ENCODE measurements around the gene BRME1.

The BRME1 gene

DNA sequence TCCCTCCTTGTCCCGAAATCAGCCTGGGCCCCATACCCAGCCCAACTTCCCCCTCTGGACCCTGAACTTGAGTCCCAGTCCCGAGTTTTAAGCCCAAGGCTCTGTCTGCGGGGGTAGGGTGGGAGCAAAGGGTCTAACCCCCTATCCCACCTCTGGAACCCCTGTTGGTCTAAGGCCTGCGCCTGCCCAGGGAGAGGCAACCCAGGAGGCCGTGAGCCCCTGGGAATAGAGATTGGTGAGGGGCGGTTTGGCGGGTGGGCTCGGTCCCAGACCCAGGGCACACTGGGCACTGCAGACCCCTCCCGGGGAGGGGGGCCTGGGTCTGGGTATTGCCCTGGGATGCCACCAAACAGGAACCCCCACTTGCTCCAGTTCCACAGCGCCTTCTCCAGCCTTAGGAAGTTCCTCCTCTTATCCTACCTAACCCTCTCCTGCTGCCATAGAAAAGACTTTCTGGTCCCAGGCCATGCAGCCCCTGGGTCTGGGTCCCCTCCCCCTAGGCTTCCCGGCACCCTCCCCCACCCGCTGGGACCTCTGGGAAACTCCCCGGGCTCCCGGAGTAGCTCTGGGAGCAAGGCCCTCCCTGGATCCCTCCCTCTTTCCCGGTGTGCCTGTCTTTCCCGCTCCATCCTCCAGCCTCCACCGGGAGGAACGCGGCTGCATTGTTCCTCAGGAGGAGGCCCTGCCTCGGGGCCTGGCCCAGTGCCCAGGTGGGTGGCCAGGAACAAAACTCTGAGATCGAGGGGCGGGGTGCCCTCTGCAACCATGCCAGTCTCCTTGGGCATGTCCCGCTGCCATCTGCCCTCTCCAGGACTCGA is 62.6 kb downstream of the BRME1 start:
- Histone ChIP-seq H3K27me3 (ENCODE audit: control insufficient read depth, insufficient read depth, low read length) (no peaks in the 10 kb centered on the region), H3K9me3 (ENCODE audit: control insufficient read depth, insufficient read depth, low read depth, low read length) (no peaks in the 10 kb centered on the region), H3K4me3 (ENCODE audit: low read depth, low read length) (peak overlapping the region; percentile 78), H3K36me3 (ENCODE audit: control insufficient read depth, insufficient read depth, low read length) (peaks cover 4% of the 10 kb centered on the region; the same call in 1 of the 2 replicates), H3K9ac (ENCODE audit: low read length) (peak overlapping the region; percentile 86), H3K4me1 (ENCODE audit: control insufficient read depth, insufficient read depth, low read length) (peaks cover 69% of the 10 kb centered on the region), H3K27ac (ENCODE audit: low read depth, low read length) (peak overlapping the region; percentile 79; the same call in 1 of the 2 replicates)

DNA sequence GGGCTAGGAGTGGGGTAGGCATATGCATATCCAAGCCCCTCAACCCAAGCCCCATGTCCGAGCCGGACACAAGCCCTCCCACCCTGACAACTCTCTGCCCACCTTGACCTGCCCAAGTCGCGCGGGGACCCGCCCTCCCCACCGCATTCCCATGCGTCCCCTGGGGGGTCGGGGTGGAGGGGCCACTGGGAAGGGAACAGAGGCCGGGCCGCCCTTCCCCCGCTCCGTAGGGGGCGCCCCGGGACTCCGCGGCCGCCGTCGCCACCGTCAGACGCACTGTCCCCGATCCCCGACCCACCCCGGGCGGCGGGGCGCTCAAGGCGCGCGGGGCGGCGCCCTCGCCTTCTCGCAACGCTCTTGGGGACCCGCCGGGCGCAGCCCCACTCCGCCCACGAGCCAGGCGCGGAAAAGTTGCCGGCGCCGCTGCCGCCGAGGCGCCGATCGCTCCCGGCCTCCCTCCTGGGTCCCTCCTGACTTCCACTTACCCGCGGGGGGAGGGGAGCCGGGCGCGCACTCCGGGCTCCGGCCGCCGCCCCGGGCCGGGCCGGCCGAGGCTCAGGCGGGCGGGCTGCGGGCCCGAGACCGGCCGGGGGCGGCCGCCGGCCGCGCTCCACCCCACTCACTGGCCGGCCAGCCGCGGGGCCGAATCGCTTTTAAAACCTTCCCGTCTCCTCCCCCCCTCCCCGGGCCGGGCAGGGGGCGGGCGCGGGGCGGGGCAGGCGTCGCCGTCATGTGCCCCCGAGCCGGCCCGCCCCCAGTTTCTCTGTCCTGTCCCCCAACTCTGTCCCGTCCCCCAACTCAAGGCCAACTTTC is 63.4 kb downstream of the BRME1 start:
- H3K27ac ChIP-seq (ENCODE audit: low read depth, low read length) = peak overlapping the region; percentile 79; the same call in 1 of the 2 replicates
- H3K27me3 ChIP-seq (ENCODE audit: control insufficient read depth, insufficient read depth, low read length) = no peaks in the 10 kb centered on the region
- H3K4me1 ChIP-seq (ENCODE audit: control insufficient read depth, insufficient read depth, low read length) = peaks cover 66% of the 10 kb centered on the region
- peak overlapping the region; percentile 78 for H3K4me3 ChIP-seq (ENCODE audit: low read depth, low read length)
- peak overlapping the region; percentile 87 for H3K9ac ChIP-seq (ENCODE audit: low read length)
- no peaks in the 10 kb centered on the region for H3K9me3 ChIP-seq (ENCODE audit: control insufficient read depth, insufficient read depth, low read depth, low read length)
- peaks cover 4% of the 10 kb centered on the region; the same call in 1 of the 2 replicates for H3K36me3 ChIP-seq (ENCODE audit: control insufficient read depth, insufficient read depth, low read length)

DNA sequence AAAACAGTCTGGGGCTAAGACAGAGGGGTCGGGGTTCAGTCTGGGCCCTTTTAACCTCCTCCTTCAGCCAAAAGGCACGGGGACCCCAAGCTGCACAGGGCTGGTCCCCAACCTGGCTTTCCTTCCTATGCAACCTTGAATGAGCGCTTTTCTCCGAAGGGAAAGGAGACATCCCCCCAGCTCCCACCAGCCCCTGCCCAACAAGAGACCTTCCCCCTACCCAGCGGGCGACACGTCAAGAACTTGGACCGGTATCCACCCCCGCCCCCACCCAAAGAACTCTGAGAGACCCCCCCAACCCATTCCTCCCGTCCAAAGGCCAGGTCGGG is 64.0 kb downstream of the BRME1 start:
- Histone ChIP-seq H3K9me3 (ENCODE audit: control insufficient read depth, insufficient read depth, low read depth, low read length) (no peaks in the 10 kb centered on the region), H3K4me1 (ENCODE audit: control insufficient read depth, insufficient read depth, low read length) (peaks cover 67% of the 10 kb centered on the region), H3K27me3 (ENCODE audit: control insufficient read depth, insufficient read depth, low read length) (no peaks in the 10 kb centered on the region), H3K27ac (ENCODE audit: low read depth, low read length) (peak overlapping the region; percentile 51; the same call in 1 of the 2 replicates), H3K4me3 (ENCODE audit: low read depth, low read length) (peak overlapping the region; percentile 77), H3K36me3 (ENCODE audit: control insufficient read depth, insufficient read depth, low read length) (peaks cover 4% of the 10 kb centered on the region; the same call in 1 of the 2 replicates), H3K9ac (ENCODE audit: low read length) (peak overlapping the region; percentile 87)

DNA sequence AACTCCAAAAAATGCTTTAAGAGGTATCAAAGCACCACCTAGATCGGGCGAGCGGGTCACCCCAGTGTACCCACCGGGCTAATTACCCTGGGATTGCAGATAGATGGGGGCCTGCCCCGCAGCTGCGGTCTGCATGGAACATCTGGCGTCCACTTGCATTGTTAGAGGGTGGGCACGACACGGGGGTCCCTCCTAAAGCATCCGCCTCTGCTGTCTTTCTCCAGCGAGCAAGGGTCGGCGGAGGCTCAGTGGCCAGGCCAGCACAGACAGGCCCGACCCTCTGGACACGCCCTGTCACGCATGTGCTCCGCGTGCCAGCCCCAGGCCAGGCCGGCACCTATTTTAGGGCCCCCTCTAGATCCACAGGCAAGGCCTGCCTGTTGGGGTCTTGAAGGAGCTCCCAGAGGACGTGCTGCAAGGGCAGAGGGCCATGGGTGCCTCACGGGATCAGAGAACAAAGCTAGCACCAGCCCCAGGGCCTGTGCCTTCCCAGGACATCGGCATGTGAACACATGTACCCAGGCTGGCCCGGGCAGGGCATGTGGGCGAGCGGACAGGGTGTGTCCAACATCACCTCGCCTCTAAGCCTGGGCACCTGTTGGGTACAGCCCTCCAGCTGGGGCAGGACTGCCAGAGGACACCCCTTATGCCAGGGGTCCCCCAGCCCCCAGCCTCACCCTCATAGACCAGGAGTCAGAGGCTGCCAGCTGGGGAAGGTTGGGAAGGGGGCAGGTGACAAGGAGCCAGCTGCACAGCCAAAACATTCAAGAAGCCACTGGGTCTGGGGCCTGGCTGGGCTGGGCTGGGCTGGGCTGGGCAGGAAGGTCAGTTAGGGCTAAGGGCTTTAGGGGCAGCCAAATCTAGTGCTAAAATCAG is 64.6 kb downstream of the BRME1 start:
- peaks cover 6% of the 10 kb centered on the region; the same call in 1 of the 2 replicates for H3K36me3 ChIP-seq (ENCODE audit: control insufficient read depth, insufficient read depth, low read length)
- peaks cover 61% of the 10 kb centered on the region for H3K4me1 ChIP-seq (ENCODE audit: control insufficient read depth, insufficient read depth, low read length)
- no peaks in the 10 kb centered on the region for H3K27me3 ChIP-seq (ENCODE audit: control insufficient read depth, insufficient read depth, low read length)
- peak overlapping the region; percentile 51; the same call in 1 of the 2 replicates for H3K27ac ChIP-seq (ENCODE audit: low read depth, low read length)
- peak overlapping the region; percentile 77 for H3K4me3 ChIP-seq (ENCODE audit: low read depth, low read length)
- H3K9ac ChIP-seq (ENCODE audit: low read length) = peak overlapping the region; percentile 87
- H3K9me3 ChIP-seq (ENCODE audit: control insufficient read depth, insufficient read depth, low read depth, low read length) = no peaks in the 10 kb centered on the region

DNA sequence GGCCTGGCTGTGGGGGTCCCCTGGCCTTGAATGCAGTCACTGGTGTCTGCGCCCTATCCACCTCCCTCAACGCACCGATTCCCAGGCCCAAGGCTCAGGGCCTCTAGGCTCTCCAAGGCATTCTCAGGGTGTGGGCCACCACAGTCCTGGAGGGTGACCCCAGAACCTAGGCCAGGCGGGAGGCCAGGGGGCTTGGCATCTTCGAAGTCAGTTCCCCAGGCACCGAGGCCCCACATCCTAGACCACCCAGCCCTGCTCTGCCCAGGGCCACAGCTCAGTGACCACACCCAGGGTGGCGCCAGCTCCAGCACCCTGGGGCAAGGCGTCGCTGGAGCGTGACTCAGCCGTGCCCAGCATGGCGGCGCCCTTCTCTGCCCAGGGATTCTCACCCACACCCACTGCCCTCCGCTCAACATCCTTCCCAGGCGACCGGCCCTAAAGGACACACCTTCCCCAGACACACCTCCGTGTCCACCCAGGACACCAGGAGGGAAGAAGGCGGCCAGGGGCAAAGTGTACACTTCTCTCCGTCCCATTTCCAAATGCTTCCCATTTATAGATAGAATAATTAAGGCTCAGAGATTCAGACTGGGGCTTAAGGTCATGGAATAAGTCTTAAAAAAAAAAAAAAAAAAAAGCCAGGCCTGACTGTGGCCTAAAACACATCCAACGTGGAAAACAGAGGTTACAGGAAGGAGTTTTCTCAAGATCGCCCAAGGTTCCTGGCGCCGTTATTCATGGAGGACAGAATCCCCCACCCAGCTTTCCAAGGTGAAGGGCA is 65.4 kb downstream of the BRME1 start:
- Histone ChIP-seq H3K4me1 (ENCODE audit: control insufficient read depth, insufficient read depth, low read length) (peaks cover 55% of the 10 kb centered on the region), H3K9me3 (ENCODE audit: control insufficient read depth, insufficient read depth, low read depth, low read length) (no peaks in the 10 kb centered on the region), H3K27ac (ENCODE audit: low read depth, low read length) (peak overlapping the region; percentile 51; the same call in 1 of the 2 replicates), H3K27me3 (ENCODE audit: control insufficient read depth, insufficient read depth, low read length) (no peaks in the 10 kb centered on the region), H3K4me3 (ENCODE audit: low read depth, low read length) (peak overlapping the region; percentile 77), H3K9ac (ENCODE audit: low read length) (peak overlapping the region; percentile 87), H3K36me3 (ENCODE audit: control insufficient read depth, insufficient read depth, low read length) (peaks cover 15% of the 10 kb centered on the region; the same call in 1 of the 2 replicates)

DNA sequence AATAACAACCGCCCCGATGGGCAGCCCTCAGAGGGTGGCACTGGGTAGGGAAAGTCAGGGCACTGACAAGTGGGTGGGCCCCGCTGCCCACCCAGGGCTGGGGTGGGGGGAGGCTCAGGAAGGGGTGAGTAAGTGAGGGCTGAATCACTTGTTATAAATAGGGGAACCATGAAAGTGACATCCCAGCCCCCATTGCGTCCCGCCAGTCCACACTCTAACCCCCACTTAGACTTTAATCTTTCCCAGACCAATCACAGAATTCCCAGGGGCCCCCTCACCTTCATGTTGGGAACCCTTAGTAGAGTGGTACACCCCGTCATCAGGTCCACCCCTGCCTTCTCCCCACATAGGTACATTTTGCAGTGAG is 66.0 kb downstream of the BRME1 start:
- peaks cover 54% of the 10 kb centered on the region for H3K4me1 ChIP-seq (ENCODE audit: control insufficient read depth, insufficient read depth, low read length)
- peak overlapping the region; percentile 87 for H3K9ac ChIP-seq (ENCODE audit: low read length)
- H3K9me3 ChIP-seq (ENCODE audit: control insufficient read depth, insufficient read depth, low read depth, low read length) = no peaks in the 10 kb centered on the region
- H3K36me3 ChIP-seq (ENCODE audit: control insufficient read depth, insufficient read depth, low read length) = peaks cover 15% of the 10 kb centered on the region; the same call in 1 of the 2 replicates
- H3K27ac ChIP-seq (ENCODE audit: low read depth, low read length) = 0 out of 2 replicates have a peak overlapping the region, but pooled peaks have one; percentile 61
- H3K27me3 ChIP-seq (ENCODE audit: control insufficient read depth, insufficient read depth, low read length) = no peaks in the 10 kb centered on the region
- H3K4me3 ChIP-seq (ENCODE audit: low read depth, low read length) = peak overlapping the region; percentile 77; the same call in 1 of the 2 replicates

DNA sequence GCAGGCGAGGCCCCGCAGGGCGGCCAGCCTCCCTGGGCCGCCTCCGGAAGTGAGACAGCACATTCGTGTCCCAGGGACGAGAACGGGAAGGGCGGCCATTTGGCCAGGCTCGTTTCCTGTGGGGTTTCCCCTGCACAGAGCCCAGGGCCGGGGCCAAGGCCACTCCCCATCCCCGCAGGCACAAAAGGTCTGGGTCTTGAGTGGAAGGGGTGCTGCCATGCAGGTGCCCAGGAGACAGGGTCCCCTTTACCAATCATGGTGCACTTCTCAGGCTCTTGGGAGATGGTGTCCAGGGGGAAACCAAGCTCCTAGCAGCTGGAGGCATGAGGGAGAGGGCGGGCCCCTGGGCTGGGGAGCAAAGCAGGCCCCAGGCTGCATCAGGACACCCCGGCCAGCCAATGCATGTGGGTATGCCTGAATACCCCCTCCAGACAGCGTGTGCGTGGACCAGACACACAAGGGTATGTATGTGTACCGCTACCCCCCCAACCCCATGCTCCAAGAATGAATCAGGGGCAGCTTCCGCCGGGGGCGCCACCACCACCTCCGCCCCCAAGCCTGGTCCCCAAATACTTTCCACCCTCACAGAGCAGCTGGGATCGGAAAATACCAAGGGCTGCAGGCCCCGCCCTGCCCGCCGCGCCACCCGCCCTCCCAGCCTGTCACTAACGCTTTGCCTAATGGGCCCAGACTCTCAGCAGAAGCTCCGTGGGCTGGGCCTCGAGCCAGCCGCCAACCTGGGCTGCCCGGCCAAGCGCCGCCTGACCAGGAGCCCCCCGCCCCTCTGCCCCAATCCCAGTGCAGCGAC is 66.6 kb downstream of the BRME1 start:
- H3K4me1 ChIP-seq (ENCODE audit: control insufficient read depth, insufficient read depth, low read length) = peaks cover 51% of the 10 kb centered on the region
- H3K27me3 ChIP-seq (ENCODE audit: control insufficient read depth, insufficient read depth, low read length) = no peaks in the 10 kb centered on the region
- peak overlapping the region; percentile 61; the same call in 1 of the 2 replicates for H3K27ac ChIP-seq (ENCODE audit: low read depth, low read length)
- peak overlapping the region; percentile 73 for H3K9ac ChIP-seq (ENCODE audit: low read length)
- H3K36me3 ChIP-seq (ENCODE audit: control insufficient read depth, insufficient read depth, low read length) = peaks cover 15% of the 10 kb centered on the region; the same call in 1 of the 2 replicates
- H3K9me3 ChIP-seq (ENCODE audit: control insufficient read depth, insufficient read depth, low read depth, low read length) = no peaks in the 10 kb centered on the region
- H3K4me3 ChIP-seq (ENCODE audit: low read depth, low read length) = peak overlapping the region; percentile 77; the same call in 1 of the 2 replicates

DNA sequence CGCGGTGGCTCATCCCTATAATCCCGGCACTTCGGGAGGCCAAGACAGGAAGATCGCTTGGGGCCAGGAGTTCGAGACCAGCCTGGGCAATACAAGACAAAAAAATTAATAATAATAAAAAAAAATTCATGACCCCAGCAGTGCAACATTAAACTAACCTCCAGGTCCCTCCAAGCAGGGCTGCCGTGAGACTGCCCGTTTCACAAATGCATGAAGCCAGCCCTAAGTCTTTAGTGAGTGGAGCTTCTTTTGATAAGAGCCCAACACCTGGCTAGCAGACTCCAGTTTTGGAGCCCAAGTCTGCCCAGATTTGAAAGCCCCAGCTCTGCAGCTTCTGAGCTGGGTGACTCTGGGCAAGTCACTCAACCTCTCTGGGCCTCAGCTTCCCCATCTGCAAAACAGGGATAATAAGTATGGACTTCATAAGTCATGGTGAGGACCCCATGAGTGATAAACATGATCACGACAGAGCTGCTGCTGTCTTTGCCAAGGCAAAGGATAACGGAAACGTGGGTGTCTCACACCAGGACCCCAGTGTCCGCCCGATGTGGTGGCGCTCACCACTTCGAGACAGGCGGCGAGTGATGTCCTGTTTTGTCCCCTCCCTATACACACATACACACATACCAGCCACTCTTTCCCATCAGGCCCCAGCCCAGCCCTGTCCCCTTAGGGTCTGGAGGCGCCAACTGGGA is 67.3 kb downstream of the BRME1 start:
- peaks cover 50% of the 10 kb centered on the region for H3K4me1 ChIP-seq (ENCODE audit: control insufficient read depth, insufficient read depth, low read length)
- H3K27ac ChIP-seq (ENCODE audit: low read depth, low read length) = no peak overlapping the region
- H3K9ac ChIP-seq (ENCODE audit: low read length) = peak overlapping the region; percentile 73
- peaks cover 20% of the 10 kb centered on the region; the same call in 1 of the 2 replicates for H3K36me3 ChIP-seq (ENCODE audit: control insufficient read depth, insufficient read depth, low read length)
- H3K9me3 ChIP-seq (ENCODE audit: control insufficient read depth, insufficient read depth, low read depth, low read length) = no peaks in the 10 kb centered on the region
- H3K27me3 ChIP-seq (ENCODE audit: control insufficient read depth, insufficient read depth, low read length) = no peaks in the 10 kb centered on the region
- H3K4me3 ChIP-seq (ENCODE audit: low read depth, low read length) = no peak overlapping the region
